WTC11 (cell line): Measurements from ENCODE around the gene GCSAML. TPM values are rescaled to one million over a fixed set of nuclear protein-coding genes. Genes with fewer than 3 reads are reported as not detected.

Experiments
- ATAC-seq: fragments of 200-7000 bp; cut with Tn5 transposase; 2 replicates; pipeline ENCODE4 v1.10.0; 2021; ENCODE audit warnings: mild to moderate bottlenecking, moderate library complexity
- CTCF ChIA-PET: fragments of 300-600 bp; sonication (Branson Sonifier 250); formaldehyde crosslinking; loops from one replicate; lab custom pipeline; 2021; ENCODE audit warnings: antibody characterized with exemption; lab: Charles Lee
- POLR2A ChIA-PET: fragments of 350-600 bp; sonication (Branson Sonifier 250); formaldehyde crosslinking; loops from one replicate; lab custom pipeline; 2021; ENCODE audit warnings: antibody characterized with exemption; lab: Charles Lee
- DNase-seq: peaks from one replicate; pipeline ENCODE4 v3.0.0; 2021; ENCODE audit warnings: low spot score
- H3K27ac Mint-ChIP-seq: 2 replicates; pipeline ENCODE4 v1.8.0; 2021; ENCODE audit warnings: mixed read lengths
- H3K27me3 Mint-ChIP-seq: 2 replicates; pipeline ENCODE4 v1.8.0; 2021; ENCODE audit warnings: low read depth, mild to moderate bottlenecking, moderate library complexity, mixed read lengths
- H3K36me3 Mint-ChIP-seq: 2 replicates; pipeline ENCODE4 v1.8.0; 2021; ENCODE audit warnings: mixed read lengths
- H3K4me1 Mint-ChIP-seq: 2 replicates; pipeline ENCODE4 v1.8.0; 2022; ENCODE audit warnings: mixed read lengths
- H3K4me3 Mint-ChIP-seq: 2 replicates; pipeline ENCODE4 v1.8.0; 2021; ENCODE audit warnings: mild to moderate bottlenecking, moderate library complexity, mixed read lengths
- H3K9me3 Mint-ChIP-seq: 2 replicates; pipeline ENCODE4 v1.8.0; 2021; ENCODE audit warnings: mixed read lengths
- AR ChIP-seq: fragments of 250-450 bp; sonication (Bioruptor Pico); IDR thresholded peaks from 2 replicates; pipeline ENCODE4 v1.9.0; 2021; ENCODE audit warnings: mild to moderate bottlenecking
- ATF1 ChIP-seq: sonication (generic); formaldehyde crosslinking; IDR thresholded peaks from 2 replicates; pipeline ENCODE4 v1.8.1; 2023; ENCODE audit warnings: mild to moderate bottlenecking, moderate library complexity, missing genetic modification reagents
- CTCF ChIP-seq: fragments of 200-600 bp; IDR thresholded peaks from 2 replicates; pipeline ENCODE4 v1.8.0; 2022; ENCODE audit warnings: antibody characterized with exemption
- E2F1 ChIP-seq: sonication (generic); formaldehyde crosslinking; IDR thresholded peaks from 2 replicates; pipeline ENCODE4 v1.8.0; 2022; ENCODE audit warnings: mild to moderate bottlenecking, missing genetic modification reagents
- FOXK1 ChIP-seq: sonication (generic); formaldehyde crosslinking; IDR thresholded peaks from 2 replicates; pipeline ENCODE4 v1.8.0; 2022; ENCODE audit warnings: mild to moderate bottlenecking, moderate library complexity, missing genetic modification reagents
- GABPB1 ChIP-seq: sonication (generic); formaldehyde crosslinking; IDR thresholded peaks from 2 replicates; pipeline ENCODE4 v1.8.1; 2023; ENCODE audit warnings: mild to moderate bottlenecking, missing genetic modification reagents
- HMGXB4 ChIP-seq: sonication (generic); formaldehyde crosslinking; IDR thresholded peaks from 2 replicates; pipeline ENCODE4 v1.8.1; 2023; ENCODE audit warnings: mild to moderate bottlenecking, moderate library complexity, missing genetic modification reagents
- JAZF1 ChIP-seq: fragments of 250-450 bp; sonication (Bioruptor Pico); IDR thresholded peaks from 2 replicates; pipeline ENCODE4 v1.9.0; 2021; ENCODE audit warnings: moderate library complexity, mild to moderate bottlenecking, inconsistent platforms
- MXD4 ChIP-seq: fragments of 250-450 bp; sonication (Bioruptor Pico); IDR thresholded peaks from 2 replicates; pipeline ENCODE4 v1.8.0; 2021; ENCODE audit warnings: mild to moderate bottlenecking, moderate library complexity, borderline replicate concordance
- NR1H2 ChIP-seq: sonication (generic); formaldehyde crosslinking; IDR thresholded peaks from 2 replicates; pipeline ENCODE4 v1.9.0; 2021; ENCODE audit warnings: mild to moderate bottlenecking, moderate library complexity, missing genetic modification reagents
- NR2C2 ChIP-seq: sonication (generic); formaldehyde crosslinking; IDR thresholded peaks from 2 replicates; pipeline ENCODE4 v1.8.0; 2022; ENCODE audit warnings: mild to moderate bottlenecking, missing genetic modification reagents
- NR3C1 ChIP-seq: sonication (generic); formaldehyde crosslinking; conservative IDR thresholded peaks from 2 replicates; pipeline ENCODE4 v1.8.1; 2023; ENCODE audit warnings: low read depth, mild to moderate bottlenecking, missing genetic modification reagents
- SMAD3 ChIP-seq: sonication (generic); formaldehyde crosslinking; IDR thresholded peaks from 2 replicates; pipeline ENCODE4 v1.8.0; 2022; ENCODE audit warnings: missing genetic modification reagents, mild to moderate bottlenecking, borderline replicate concordance
- SMAD4 ChIP-seq: sonication (generic); formaldehyde crosslinking; IDR thresholded peaks from 2 replicates; pipeline ENCODE4 v1.8.0; 2022; ENCODE audit warnings: mild to moderate bottlenecking, missing genetic modification reagents
- ZNF219 ChIP-seq: sonication (generic); formaldehyde crosslinking; IDR thresholded peaks from 2 replicates; pipeline ENCODE4 v1.8.0; 2023; ENCODE audit warnings: missing genetic modification reagents, mild to moderate bottlenecking, borderline replicate concordance
- ZNF263 ChIP-seq: sonication (generic); formaldehyde crosslinking; IDR thresholded peaks from 2 replicates; pipeline ENCODE4 v1.8.1; 2022; ENCODE audit warnings: low read depth, mild to moderate bottlenecking, moderate library complexity, missing genetic modification reagents
- ZNF317 ChIP-seq: sonication (generic); formaldehyde crosslinking; IDR thresholded peaks from 2 replicates; pipeline ENCODE4 v1.8.1; 2023; ENCODE audit warnings: low read depth, mild to moderate bottlenecking, moderate library complexity, missing genetic modification reagents, borderline replicate concordance
- ZNF416 ChIP-seq: fragments of 250-450 bp; sonication (Bioruptor Pico); IDR thresholded peaks from 2 replicates; pipeline ENCODE4 v1.9.0; 2021; ENCODE audit warnings: mild to moderate bottlenecking, inconsistent platforms
- ZNF512 ChIP-seq: sonication (generic); formaldehyde crosslinking; IDR thresholded peaks from 2 replicates; pipeline ENCODE4 v1.8.1; 2022; ENCODE audit warnings: missing genetic modification reagents, borderline replicate concordance
- ZNF532 ChIP-seq: fragments of 250-450 bp; sonication (Bioruptor Pico); IDR thresholded peaks from 2 replicates; pipeline ENCODE4 v1.9.0; 2021; ENCODE audit warnings: mild to moderate bottlenecking, borderline replicate concordance
- total RNA-seq: library from RNA; stranded (reverse); gene quantifications from 3 replicates; pipeline ENCODE4 v1.2.3, GENCODE V29; 2021

The GCSAML gene
- total RNA-seq, 1 experiment from 2014 or later = not detected

GRCh38 chr1:247552231-247552630 is 3.3 kb downstream of the GCSAML start (continued):
- TF ChIP-seq HMGXB4 (CRISPR knock-in tag) (no peak), SMAD3 (CRISPR knock-in tag) (no peak), CTCF (no peak), NR1H2 (CRISPR knock-in tag) (no peak), ZNF532 (no peak), ZNF512 (no peak), ZNF219 (CRISPR knock-in tag) (no peak), NR3C1 (CRISPR knock-in tag) (no peak), AR (CRISPR knock-in tag) (no peak), GABPB1 (CRISPR knock-in tag) (no peak), ATF1 (CRISPR knock-in tag) (no peak), SMAD4 (CRISPR knock-in tag) (no peak), NR2C2 (CRISPR knock-in tag) (no peak)

- DNase-seq (no peak), ATAC-seq (no peak)
- ChIA-PET CTCF (interaction anchor here (1.0 to 1.6 kb wide), 3 partner anchors 24 to 27 kb away, joined by 3 to 4 read pairs (median 4); no protein-coding TSS in a partner anchor), POLR2A (no interaction called here)
- Mint-ChIP-seq H3K9me3 (no peaks in the 10 kb centered on the region), H3K4me1 (peaks cover 10% of the 10 kb centered on the region), H3K36me3 (no peaks in the 10 kb centered on the region), H3K27ac (no peak overlapping the region), H3K27me3 (no peaks in the 10 kb centered on the region), H3K4me3 (no peak overlapping the region)
- no peak for TF ChIP-seq ZNF317 (CRISPR knock-in tag)
- no peak for TF ChIP-seq ZNF416 (CRISPR knock-in tag)
- TF ChIP-seq E2F1 (CRISPR knock-in tag) = no peak
- no peak for TF ChIP-seq ZNF263 (CRISPR knock-in tag)
- TF ChIP-seq JAZF1 (CRISPR knock-in tag) = no peak
- TF ChIP-seq MXD4 = no peak
- no peak for TF ChIP-seq FOXK1
Observed at GRCh38 chr1:247557926-247558674, 9.2 kb downstream of the GCSAML start.
